ENCODE measurements around the gene KCTD7. TPM values are rescaled to one million over a fixed set of nuclear protein-coding genes. Genes with fewer than 3 reads are reported as not detected.
"Not testable (repeated sequence)": the region's sequence is repeated elsewhere in the genome, so short reads cannot be mapped to it uniquely, and the experiment has no call there.

The KCTD7 gene
- total RNA-seq = 1 to 10 TPM; 7.8 TPM

DNA sequence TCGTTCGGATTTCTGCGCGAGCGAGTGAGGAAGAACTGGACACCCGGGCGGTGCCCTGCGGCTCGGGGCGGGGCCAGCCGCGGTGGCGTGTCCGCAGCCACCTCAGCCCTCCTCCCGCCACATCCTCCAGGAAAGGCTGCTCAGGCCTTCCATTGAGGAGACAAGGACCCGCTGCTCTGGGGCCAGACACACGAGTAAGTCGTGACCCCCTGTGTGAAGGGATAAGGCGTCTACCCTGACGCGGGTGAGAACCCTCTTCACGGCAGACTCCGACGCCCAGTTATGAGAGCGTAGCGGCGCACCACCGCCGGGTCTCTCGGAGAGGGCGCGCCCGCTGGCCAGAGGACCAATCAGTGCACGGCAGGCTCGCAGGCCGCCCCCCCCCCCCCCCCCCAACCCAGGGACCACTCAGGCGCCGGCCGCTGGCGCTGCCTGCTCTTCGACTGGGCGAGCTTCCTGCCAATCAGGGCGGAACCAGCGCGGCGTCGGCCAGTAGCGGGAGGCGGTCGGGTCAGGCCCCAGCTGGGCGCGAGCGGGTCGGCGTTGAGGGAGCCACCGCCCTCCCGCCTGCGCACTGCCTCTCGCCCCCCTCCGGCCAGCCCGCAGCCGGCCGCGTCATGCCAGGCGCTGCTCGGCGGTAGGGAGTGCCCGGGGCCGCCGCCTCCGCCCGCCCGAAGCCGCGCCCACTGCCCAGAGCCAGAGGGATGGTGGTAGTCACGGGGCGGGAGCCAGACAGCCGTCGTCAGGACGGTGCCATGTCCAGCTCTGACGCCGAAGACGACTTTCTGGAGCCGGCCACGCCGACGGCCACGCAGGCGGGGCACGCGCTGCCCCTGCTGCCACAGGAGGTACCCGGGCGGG is at the start of gene KCTD7:
TSS of gene KCTD7 (plus strand) at position 521 of the 861 bp plus-strand sequence. CDS start at position 705, 184 bp downstream.
- H3K4me1 Mint-ChIP-seq = peaks cover 45% of the 10 kb centered on the region
- H3K36me3 Mint-ChIP-seq (ENCODE audit: low read depth) = peaks cover 5% of the 10 kb centered on the region
- intact Hi-C loops (cut with DNase I, micrococcal nuclease) = loop anchor here (1.0 kb wide), 5 partner anchors 26 to 135 kb away; partner anchors contain the start of gene RABGEF1 (in 1 of the 2)
- peak within 1 kb of the TSS; percentile 86 for H3K27ac Mint-ChIP-seq
- peak; percentile 98 for DNase-seq
- H3K9me3 Mint-ChIP-seq (ENCODE audit: low read depth) = no peaks in the 10 kb centered on the region
- ChIA-PET CTCF (interaction anchor here (0.8 kb wide), 1 partner anchor 39 kb away, joined by 3 read pairs; no protein-coding TSS in a partner anchor), POLR2A (interaction anchor here (1.0 to 1.3 kb wide), 2 partner anchors 26 to 39 kb away, joined by 3 to 5 read pairs; no protein-coding TSS in a partner anchor)
- peak; percentile 94 for ATAC-seq
- H3K27me3 Mint-ChIP-seq = peaks cover 2% of the 10 kb centered on the region
- H3K4me3 Mint-ChIP-seq = peak within 1 kb of the TSS; percentile 82

DNA sequence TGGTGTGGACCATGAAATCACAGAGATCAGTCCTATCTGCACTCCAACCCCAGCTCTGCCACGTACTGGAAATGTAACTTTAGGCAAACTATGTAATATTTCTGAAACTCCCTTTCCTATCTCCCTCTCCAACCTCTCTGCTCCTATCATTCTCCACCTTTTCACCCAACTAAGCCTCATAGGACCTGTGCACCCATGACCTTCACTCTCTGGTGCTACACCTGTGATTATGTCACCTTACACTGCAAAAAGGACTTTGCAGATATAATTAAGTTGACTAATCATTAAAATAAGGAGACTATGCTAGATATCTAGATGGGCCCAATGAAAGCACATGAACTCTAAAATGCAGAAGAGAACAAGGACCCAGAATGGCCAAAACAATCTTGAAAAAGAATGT is 48.3 kb upstream of the KCTD7 start:
- H3K27me3 Mint-ChIP-seq; H3K27ac Mint-ChIP-seq; intact Hi-C loops (cut with DNase I, micrococcal nuclease); H3K4me3 Mint-ChIP-seq; H3K9me3 Mint-ChIP-seq (ENCODE audit: low read depth); DNase-seq; CTCF ChIA-PET; ATAC-seq; POLR2A ChIA-PET: not testable (repeated sequence)
- Mint-ChIP-seq H3K36me3 (ENCODE audit: low read depth) (peaks cover 38% of the 10 kb centered on the region), H3K4me1 (peaks cover 63% of the 10 kb centered on the region)

DNA sequence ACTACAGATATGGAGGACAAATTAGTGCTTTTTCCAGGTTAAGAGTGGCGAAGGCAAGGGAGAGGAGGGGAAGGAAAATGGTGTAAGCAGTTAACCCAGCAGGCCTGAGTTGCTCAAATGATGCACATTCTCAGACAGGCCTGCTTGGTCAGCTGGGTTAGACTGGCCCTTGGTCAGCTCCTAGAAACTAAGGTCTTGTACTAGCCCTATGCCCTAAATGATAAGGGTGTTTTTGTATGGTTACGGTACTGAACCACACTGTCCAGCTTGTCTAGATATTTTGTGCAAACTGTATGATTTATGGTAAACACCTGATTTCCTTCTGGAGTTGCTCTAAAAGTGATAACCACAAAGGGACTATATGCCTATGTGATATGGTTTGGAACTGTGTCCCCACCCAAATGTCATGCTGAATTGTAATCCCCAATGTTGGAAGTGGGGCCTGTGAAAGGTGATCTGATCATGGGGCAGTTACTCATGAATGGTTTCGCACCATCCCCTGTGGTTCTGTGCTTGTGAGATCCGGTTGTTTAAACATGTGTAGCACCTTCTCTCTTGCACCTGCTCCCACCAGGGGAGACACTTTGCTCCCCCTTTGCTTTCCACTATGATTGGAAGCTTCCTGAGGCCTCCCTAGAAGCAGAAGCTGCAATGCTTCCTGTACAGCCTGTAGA is 45.7 kb upstream of the KCTD7 start:
- POLR2A ChIA-PET; H3K27me3 Mint-ChIP-seq; H3K4me3 Mint-ChIP-seq; DNase-seq; H3K9me3 Mint-ChIP-seq (ENCODE audit: low read depth); H3K27ac Mint-ChIP-seq; intact Hi-C loops (cut with DNase I, micrococcal nuclease); CTCF ChIA-PET; ATAC-seq: not testable (repeated sequence)
- peaks cover 26% of the 10 kb centered on the region for H3K36me3 Mint-ChIP-seq (ENCODE audit: low read depth)
- H3K4me1 Mint-ChIP-seq = peaks cover 65% of the 10 kb centered on the region

DNA sequence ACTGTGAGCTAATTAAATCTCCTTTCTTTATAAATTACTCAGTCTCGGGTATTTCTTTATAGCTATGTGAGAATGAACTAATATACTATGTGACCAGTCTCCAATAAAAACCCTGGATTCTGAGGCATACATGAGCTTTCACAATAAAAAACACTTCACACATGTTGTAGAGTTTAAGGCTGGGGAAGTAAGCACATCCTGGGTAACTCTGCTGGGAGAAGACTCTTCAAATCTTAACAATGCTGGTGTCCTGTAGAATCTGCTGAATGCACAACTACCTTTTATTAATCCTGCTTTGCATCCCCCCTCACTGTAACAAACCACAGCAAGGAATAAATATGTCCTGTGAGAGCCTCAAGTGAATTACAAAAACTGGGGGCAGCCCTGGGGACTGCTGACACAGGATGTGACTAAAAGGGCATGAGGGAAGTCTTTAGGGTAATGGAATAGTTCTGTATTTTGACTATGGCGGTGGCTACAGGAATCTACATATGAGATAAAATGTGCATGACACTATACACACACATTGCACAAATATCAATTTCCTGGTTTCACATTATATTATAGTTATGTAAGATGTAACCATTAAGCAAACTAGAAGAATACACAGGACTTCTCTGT is 45.1 kb upstream of the KCTD7 start:
- Mint-ChIP-seq H3K27ac (peak overlapping the region; percentile 56), H3K4me1 (peaks cover 63% of the 10 kb centered on the region), H3K9me3 (ENCODE audit: low read depth) (no peaks in the 10 kb centered on the region), H3K4me3 (no peak overlapping the region), H3K27me3 (no peaks in the 10 kb centered on the region), H3K36me3 (ENCODE audit: low read depth) (peaks cover 21% of the 10 kb centered on the region)
- DNase-seq (no peak), ATAC-seq (peak; percentile 60)
- ChIA-PET POLR2A (no interaction called here), CTCF (no interaction called here)
- intact Hi-C loops (cut with DNase I, micrococcal nuclease) = no loop called here

DNA sequence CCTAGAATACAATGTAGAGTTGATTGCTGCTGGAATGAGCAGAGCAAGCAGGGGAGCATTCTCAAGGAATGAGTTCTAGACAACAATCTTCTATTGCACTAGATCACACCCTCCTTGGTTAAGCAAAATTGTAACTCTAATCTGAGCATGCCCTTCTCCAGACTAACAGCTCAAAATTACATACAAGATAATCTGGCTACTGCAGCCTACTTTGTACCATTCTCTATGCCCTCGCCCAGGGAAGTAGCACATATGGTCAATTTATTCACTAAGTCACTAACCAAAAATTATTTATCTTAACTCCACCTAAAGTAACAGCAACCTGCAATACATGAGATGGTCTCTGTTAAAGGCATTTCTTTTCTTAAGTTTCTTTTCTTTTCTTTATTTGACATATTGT is 42.5 kb upstream of the KCTD7 start:
- H3K4me1 Mint-ChIP-seq = peaks cover 75% of the 10 kb centered on the region
- ChIA-PET CTCF (interaction anchor here (0.7 kb wide), 1 partner anchor 169 kb away, joined by 4 read pairs; no protein-coding TSS in a partner anchor), POLR2A (no interaction called here)
- no peaks in the 10 kb centered on the region for H3K27me3 Mint-ChIP-seq
- H3K27ac Mint-ChIP-seq = no peak overlapping the region
- no peaks in the 10 kb centered on the region for H3K9me3 Mint-ChIP-seq (ENCODE audit: low read depth)
- H3K36me3 Mint-ChIP-seq (ENCODE audit: low read depth) = peaks cover 24% of the 10 kb centered on the region
- no peak for ATAC-seq
- DNase-seq = no peak
- H3K4me3 Mint-ChIP-seq = no peak overlapping the region
- intact Hi-C loops (cut with DNase I, micrococcal nuclease) = no loop called here

DNA sequence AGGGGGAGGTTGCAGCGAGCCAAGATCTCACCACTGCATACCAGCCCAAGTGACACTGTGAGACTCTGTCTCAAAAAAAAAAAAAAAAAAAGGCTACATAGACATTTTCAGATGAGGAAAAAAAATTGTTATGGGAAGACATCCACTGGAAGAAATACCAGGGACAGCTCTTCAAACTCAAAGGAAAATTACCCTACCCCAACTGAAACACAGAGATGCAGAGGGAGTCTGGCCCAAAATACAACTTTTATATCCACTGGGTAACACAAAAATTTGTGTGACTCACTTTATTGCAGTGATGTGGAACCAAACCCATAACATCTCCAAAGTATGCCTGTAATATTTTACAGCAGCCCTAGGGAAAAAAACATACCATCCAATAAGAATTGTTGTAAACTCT is 40.5 kb upstream of the KCTD7 start:
- Mint-ChIP-seq H3K36me3 (ENCODE audit: low read depth) (peaks cover 18% of the 10 kb centered on the region), H3K4me1 (peaks cover 73% of the 10 kb centered on the region)
- DNase-seq; POLR2A ChIA-PET; H3K27ac Mint-ChIP-seq; ATAC-seq; H3K27me3 Mint-ChIP-seq; H3K4me3 Mint-ChIP-seq; H3K9me3 Mint-ChIP-seq (ENCODE audit: low read depth); intact Hi-C loops (cut with DNase I, micrococcal nuclease): not testable (repeated sequence)
- CTCF ChIA-PET = interaction anchor here (0.6 kb wide), 1 partner anchor 213 kb away, joined by 4 read pairs; no protein-coding TSS in a partner anchor

DNA sequence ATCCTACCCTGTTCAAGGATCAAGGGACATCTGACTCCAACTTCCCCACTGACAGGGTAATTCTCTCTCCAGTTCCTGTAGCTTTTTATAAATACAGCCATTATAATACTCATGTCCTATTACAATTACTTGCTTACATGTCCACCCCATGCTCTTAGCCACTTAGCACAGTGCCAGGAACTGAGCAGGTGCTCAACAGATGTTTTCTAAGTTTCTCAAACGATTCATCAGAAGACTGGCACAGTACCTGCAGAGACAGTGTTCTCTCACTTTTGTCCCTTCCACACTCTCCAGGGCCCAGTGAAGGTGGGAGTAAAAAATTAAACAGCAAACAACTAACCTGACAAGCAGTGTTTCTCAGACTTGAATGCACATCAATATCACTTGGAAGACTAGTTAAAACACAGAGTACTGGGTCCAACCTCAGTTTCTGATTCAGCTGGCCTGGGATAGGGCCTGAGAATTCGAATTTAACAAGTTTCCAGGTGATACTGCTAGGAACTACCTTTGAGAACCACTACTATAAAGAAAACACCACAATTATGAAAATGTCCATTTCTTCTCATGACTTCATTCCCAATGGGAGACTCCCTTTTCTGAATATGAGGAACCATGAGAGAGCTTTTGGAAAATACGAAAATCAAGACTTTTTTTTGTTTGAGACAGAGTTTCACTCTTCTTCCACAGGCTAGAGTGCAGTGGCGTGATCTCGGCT is 39.7 kb upstream of the KCTD7 start:
- Mint-ChIP-seq H3K27ac (peak overlapping the region; percentile 68), H3K4me1 (peaks cover 67% of the 10 kb centered on the region), H3K4me3 (peak overlapping the region; percentile 30), H3K36me3 (ENCODE audit: low read depth) (peaks cover 10% of the 10 kb centered on the region)
- H3K9me3 Mint-ChIP-seq (ENCODE audit: low read depth); ATAC-seq; H3K27me3 Mint-ChIP-seq; DNase-seq; intact Hi-C loops (cut with DNase I, micrococcal nuclease): not testable (repeated sequence)
- ChIA-PET CTCF (interaction anchor here (0.7 to 1.1 kb wide), 5 partner anchors 14 to 185 kb away, joined by 3 read pairs; partner anchors contain the start of gene KCTD7), POLR2A (interaction anchor here (0.6 to 0.9 kb wide), 3 partner anchors 39 to 339 kb away, joined by 3 to 5 read pairs (median 3); no protein-coding TSS in a partner anchor)

DNA sequence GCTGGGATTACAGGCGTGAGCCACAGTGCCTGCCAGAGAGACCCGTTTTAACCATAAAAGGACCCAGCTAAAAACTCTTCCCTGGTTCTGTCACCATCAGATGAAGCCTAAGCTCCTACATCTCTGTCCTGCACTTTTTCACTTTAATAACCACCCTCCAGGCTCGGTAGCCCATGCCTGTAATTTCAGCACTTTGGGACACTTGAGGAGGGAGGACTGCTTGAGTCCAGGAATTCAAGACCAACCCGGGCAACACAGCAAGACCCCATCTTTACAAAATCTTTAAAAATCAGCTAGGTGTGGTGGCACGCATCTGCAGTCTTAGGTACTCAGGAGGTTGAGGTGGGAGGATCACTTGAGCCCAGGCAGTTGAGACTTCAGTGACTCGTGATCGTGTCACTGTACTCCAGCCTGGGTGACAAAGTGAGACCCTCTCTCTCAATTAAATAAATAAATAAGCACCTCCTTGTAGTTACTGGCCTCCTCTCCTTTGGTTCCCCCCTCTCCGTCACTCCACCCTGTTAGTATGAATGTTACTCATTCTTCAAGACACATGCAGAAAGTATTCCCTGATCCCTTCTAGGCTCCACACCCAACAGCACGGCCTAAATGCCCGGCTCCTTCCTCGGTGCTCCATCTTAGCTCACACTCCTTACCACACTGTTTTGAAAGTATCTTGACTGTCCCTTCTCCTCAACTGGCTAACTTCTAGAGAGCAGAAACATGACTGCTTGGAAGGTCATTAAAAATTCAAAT is 38.2 kb upstream of the KCTD7 start:
- peak overlapping the region; percentile 62 for H3K27ac Mint-ChIP-seq
- POLR2A ChIA-PET = interaction anchor here (0.9 kb wide), 1 partner anchor 37 kb away, joined by 3 read pairs; no protein-coding TSS in a partner anchor
- peaks cover 57% of the 10 kb centered on the region for H3K4me1 Mint-ChIP-seq
- H3K9me3 Mint-ChIP-seq (ENCODE audit: low read depth); ATAC-seq; H3K36me3 Mint-ChIP-seq (ENCODE audit: low read depth); intact Hi-C loops (cut with DNase I, micrococcal nuclease); H3K27me3 Mint-ChIP-seq: not testable (repeated sequence)
- CTCF ChIA-PET = interaction anchor here (0.7 kb wide), 1 partner anchor 9 kb away, joined by 3 read pairs; no protein-coding TSS in a partner anchor
- H3K4me3 Mint-ChIP-seq = peak overlapping the region; percentile 94
- DNase-seq = peak; percentile 15

DNA sequence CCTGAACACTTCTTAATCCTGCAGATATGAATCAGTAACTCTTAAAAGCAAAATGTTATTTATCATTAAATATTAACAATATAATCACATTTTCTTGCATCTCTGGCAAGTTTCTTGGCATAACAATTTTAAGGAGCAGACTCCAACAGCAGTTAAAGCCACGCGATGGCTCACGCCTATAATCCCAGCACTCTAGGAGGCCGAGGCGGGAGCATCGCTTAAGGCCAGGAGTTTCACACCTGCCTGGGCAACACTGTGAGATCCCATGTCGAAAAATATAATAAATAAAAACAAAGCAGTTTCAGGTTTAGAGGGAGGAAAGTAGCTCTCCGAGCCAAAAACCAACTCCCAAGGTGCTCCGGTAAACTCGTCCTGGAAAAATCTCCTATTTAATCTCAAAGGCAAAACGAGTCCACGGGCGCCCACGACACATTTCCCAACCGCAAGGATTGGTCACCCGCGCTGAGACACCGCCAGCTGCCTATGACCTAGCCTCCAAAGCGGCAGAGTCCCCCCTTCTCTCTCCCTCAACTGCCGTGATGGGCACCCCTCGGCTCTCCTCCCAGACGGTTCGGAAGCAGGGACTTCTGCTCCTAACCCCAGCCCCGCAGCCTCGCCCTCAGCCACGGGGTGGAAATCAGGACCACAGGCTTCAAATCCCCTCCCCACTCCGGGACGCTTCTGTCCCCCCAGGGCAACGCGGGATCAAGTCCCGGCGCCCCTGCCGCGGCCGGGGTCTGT is 37.5 kb upstream of the KCTD7 start:
- intact Hi-C loops (cut with DNase I, micrococcal nuclease); H3K27me3 Mint-ChIP-seq; POLR2A ChIA-PET; H3K36me3 Mint-ChIP-seq (ENCODE audit: low read depth); H3K9me3 Mint-ChIP-seq (ENCODE audit: low read depth); CTCF ChIA-PET: not testable (repeated sequence)
- peak overlapping the region; percentile 94 for H3K4me3 Mint-ChIP-seq
- ATAC-seq (peak; percentile 20), DNase-seq (peak; percentile 47)
- peaks cover 51% of the 10 kb centered on the region for H3K4me1 Mint-ChIP-seq
- H3K27ac Mint-ChIP-seq = peak overlapping the region; percentile 83
